ENCODE results near the gene IRF6. TPM values are rescaled to one million over a fixed set of nuclear protein-coding genes. Genes with fewer than 3 reads are reported as not detected.

Gene IRF6
- polyA plus RNA-seq, 1 of the 3 experiments (the other 2 are of a cell fraction) = 0.94 TPM

DNA sequence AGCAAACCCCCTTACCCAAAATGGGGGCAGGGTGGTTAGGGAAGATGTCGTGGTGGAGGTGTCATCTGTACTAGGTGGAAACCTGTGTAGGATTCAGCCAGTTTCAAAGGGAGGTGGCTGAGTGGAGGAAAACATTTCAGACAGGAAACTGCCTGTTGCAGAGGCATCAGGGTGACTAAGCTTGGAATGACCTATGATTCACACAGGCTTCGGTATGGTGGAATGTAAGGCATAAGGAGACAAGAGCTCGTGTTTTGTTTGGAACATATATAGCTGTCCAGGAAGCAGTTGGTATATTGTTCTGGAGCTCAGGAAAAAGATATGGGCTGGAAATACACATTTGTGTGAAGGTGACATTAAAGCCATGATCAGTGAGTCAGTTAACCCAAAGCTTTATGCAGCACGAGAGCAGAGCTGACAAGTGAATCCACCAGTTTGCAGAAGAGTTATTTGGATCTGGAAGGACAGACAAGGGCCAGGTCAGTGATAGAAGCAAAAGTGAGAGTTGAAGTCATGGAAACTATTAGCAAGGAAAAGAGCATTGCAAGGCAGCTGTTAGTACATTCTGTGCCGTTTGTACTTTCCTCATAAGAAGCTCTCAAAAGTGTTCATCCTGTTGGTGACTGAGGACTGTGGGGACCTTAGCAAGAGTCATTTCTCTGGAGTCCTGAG is 34.1 kb upstream of the IRF6 start (continued):
- TF ChIP-seq FOXJ3 (CRISPR knock-in tag; IDR thresholded peaks at IDR 0.05) (no peak), SIN3A (IDR thresholded peaks at IDR 0.05; ENCODE audit: borderline replicate concordance, low read depth, low read length) (no peak), RCOR1 (IDR thresholded peaks at IDR 0.05; ENCODE audit: low read length) (no peak), FOSL2 (IDR thresholded peaks at IDR 0.05; ENCODE audit: borderline replicate concordance, low read depth) (peak; percentile 100), IRF3 (IDR thresholded peaks at IDR 0.05; ENCODE audit: low read depth, low read length) (no peak), TEAD4 (IDR thresholded peaks at IDR 0.05; ENCODE audit: borderline replicate concordance, insufficient read depth) (peak; percentile 89; the same call in 1 of the 2 replicates), POLR2AphosphoS5 (IDR thresholded peaks at IDR 0.05; ENCODE audit: low read depth, low read length) (peak; percentile 87; the same call in 1 of the 2 replicates), MXI1 (IDR thresholded peaks at IDR 0.05; ENCODE audit: low read depth, low read length) (no peak), TAF1 (IDR thresholded peaks at IDR 0.05; ENCODE audit: borderline replicate concordance, low read depth, low read length) (peak; percentile 46; the same call in 1 of the 2 replicates), SMC3 (IDR thresholded peaks at IDR 0.05; ENCODE audit: low read depth, low read length) (no peak), MAX (IDR thresholded peaks at IDR 0.05; ENCODE audit: low read depth) (peak; percentile 90), ZBTB33 (IDR thresholded peaks at IDR 0.05; ENCODE audit: borderline replicate concordance, low read depth) (peak; percentile 81; the same call in 1 of the 2 replicates)
- TF ChIP-seq, protein P1, sequence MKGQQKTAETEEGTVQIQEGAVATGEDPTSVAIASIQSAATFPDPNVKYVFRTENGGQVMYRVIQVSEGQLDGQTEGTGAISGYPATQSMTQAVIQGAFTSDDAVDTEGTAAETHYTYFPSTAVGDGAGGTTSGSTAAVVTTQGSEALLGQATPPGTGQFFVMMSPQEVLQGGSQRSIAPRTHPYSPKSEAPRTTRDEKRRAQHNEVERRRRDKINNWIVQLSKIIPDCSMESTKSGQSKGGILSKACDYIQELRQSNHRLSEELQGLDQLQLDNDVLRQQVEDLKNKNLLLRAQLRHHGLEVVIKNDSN (IDR thresholded peaks at IDR 0.05; ENCODE audit: borderline replicate concordance, low read depth) = no peak
- TF ChIP-seq, protein P2, sequence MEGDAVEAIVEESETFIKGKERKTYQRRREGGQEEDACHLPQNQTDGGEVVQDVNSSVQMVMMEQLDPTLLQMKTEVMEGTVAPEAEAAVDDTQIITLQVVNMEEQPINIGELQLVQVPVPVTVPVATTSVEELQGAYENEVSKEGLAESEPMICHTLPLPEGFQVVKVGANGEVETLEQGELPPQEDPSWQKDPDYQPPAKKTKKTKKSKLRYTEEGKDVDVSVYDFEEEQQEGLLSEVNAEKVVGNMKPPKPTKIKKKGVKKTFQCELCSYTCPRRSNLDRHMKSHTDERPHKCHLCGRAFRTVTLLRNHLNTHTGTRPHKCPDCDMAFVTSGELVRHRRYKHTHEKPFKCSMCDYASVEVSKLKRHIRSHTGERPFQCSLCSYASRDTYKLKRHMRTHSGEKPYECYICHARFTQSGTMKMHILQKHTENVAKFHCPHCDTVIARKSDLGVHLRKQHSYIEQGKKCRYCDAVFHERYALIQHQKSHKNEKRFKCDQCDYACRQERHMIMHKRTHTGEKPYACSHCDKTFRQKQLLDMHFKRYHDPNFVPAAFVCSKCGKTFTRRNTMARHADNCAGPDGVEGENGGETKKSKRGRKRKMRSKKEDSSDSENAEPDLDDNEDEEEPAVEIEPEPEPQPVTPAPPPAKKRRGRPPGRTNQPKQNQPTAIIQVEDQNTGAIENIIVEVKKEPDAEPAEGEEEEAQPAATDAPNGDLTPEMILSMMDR (IDR thresholded peaks at IDR 0.05) = no peak
